GM21723 (cell line): ENCODE data around the gene HSD17B4.
"Not testable (repeated sequence)": the region's sequence is repeated elsewhere in the genome, so short reads cannot be mapped to it uniquely, and the experiment has no call there.

Experiments used
- ATAC-seq: cut with Tn5 transposase; IDR thresholded peaks from one replicate; pipeline ENCODE4 v1.9.1; 2021; ENCODE audit warnings: mild to moderate bottlenecking, moderate library complexity; ENCODE audit not compliant: unreplicated experiment

The HSD17B4 gene

GRCh38 chr5:119473241-119473640 is 20.9 kb downstream of the HSD17B4 start:
- no peak for ATAC-seq

GRCh38 chr5:119476341-119476740 is 24.0 kb downstream of the HSD17B4 start:
- no peak for ATAC-seq

- no peak for ATAC-seq
These were observed 26.5 kb downstream of the HSD17B4 start for GRCh38 chr5:119478781-119479180.

GRCh38 chr5:119480629-119481028 is 28.3 kb downstream of the HSD17B4 start:
- not testable (repeated sequence) for ATAC-seq

GRCh38 chr5:119483155-119483554 is 30.9 kb downstream of the HSD17B4 start:
- no peak for ATAC-seq

GRCh38 chr5:119484884-119485283 is 32.6 kb downstream of the HSD17B4 start:
- no peak for ATAC-seq

- no peak for ATAC-seq
These were observed 49.4 kb downstream of the HSD17B4 start for GRCh38 chr5:119501671-119502179.

- ATAC-seq: not testable (repeated sequence)
These were observed 51.6 kb downstream of the HSD17B4 start for GRCh38 chr5:119503939-119504338.

GRCh38 chr5:119512277-119512676 is 60.0 kb downstream of the HSD17B4 start:
- ATAC-seq: no peak

- ATAC-seq: no peak
These were observed 62.9 kb downstream of the HSD17B4 start for GRCh38 chr5:119515192-119515591.

- not testable (repeated sequence) for ATAC-seq
These were observed 64.8 kb downstream of the HSD17B4 start for GRCh38 chr5:119517115-119517514.

- no peak for ATAC-seq
These were observed 68.9 kb downstream of the HSD17B4 start for GRCh38 chr5:119521232-119521631.

GRCh38 chr5:119522841-119523240 is 70.5 kb downstream of the HSD17B4 start:
- ATAC-seq: no peak

GRCh38 chr5:119524485-119524884 is 72.2 kb downstream of the HSD17B4 start:
- ATAC-seq: no peak

GRCh38 chr5:119527351-119527750 is 75.1 kb downstream of the HSD17B4 start:
- ATAC-seq: no peak

GRCh38 chr5:119529811-119530210 is 77.5 kb downstream of the HSD17B4 start:
- ATAC-seq: no peak

GRCh38 chr5:119532637-119533036 is 80.3 kb downstream of the HSD17B4 start:
- no peak for ATAC-seq

GRCh38 chr5:119537704-119538103 is 85.4 kb downstream of the HSD17B4 start:
- ATAC-seq: peak; percentile 100

- no peak for ATAC-seq
These were observed 89.4 kb downstream of the HSD17B4 start for GRCh38 chr5:119541716-119542115.

GRCh38 chr5:119551819-119552218 is 99.5 kb downstream of the HSD17B4 start:
- ATAC-seq: no peak

- ATAC-seq: no peak
These were observed 102.3 kb downstream of the HSD17B4 start for GRCh38 chr5:119554597-119554996.

GRCh38 chr5:119570910-119571309 is 118.6 kb downstream of the HSD17B4 start:
- ATAC-seq: no peak

GRCh38 chr5:119578937-119579336 is 126.6 kb downstream of the HSD17B4 start:
- peak; percentile 82 for ATAC-seq
